GM23338 (cell line): Measurements from ENCODE around the gene DMD.

ENCODE experiments used
- CREB1 ChIP-seq: fragments of 250-450 bp; sonication (Bioruptor Pico); IDR thresholded peaks from 2 replicates; pipeline ENCODE4 v1.5.0; 2020; ENCODE audit warnings: low read depth, mild to moderate bottlenecking, moderate library complexity
- EZH2 ChIP-seq: fragments of 200-600 bp; sonication (generic); IDR thresholded peaks from one replicate; pipeline ENCODE4 v1.8.0; 2017; ENCODE audit warnings: antibody characterized with exemption, mild to moderate bottlenecking, low read depth; ENCODE audit not compliant: unreplicated experiment
- EZH2phosphoT487 ChIP-seq: fragments of 200-600 bp; sonication (generic); IDR thresholded peaks from one replicate; pipeline ENCODE4 v1.8.1; 2018; ENCODE audit warnings: antibody characterized with exemption; ENCODE audit not compliant: unreplicated experiment
- JUNB ChIP-seq: IDR thresholded peaks from one replicate; pipeline ENCODE4 v1.6.1; 2016; ENCODE audit warnings: antibody characterized with exemption; ENCODE audit not compliant: unreplicated experiment
- NANOG ChIP-seq: IDR thresholded peaks from 2 replicates; pipeline ENCODE4 v1.6.1; 2016; ENCODE audit warnings: antibody characterized with exemption, borderline replicate concordance
- POLR2AphosphoS5 ChIP-seq: IDR thresholded peaks from 2 replicates; pipeline ENCODE4 v1.6.1; 2016; ENCODE audit warnings: antibody characterized with exemption, low read depth
- STAT1 ChIP-seq: IDR thresholded peaks from one replicate; pipeline ENCODE4 v1.6.1; 2016; ENCODE audit warnings: antibody characterized with exemption; ENCODE audit not compliant: unreplicated experiment
- ZNF331 ChIP-seq: fragments of 250-450 bp; sonication (Bioruptor Pico); IDR thresholded peaks from 2 replicates; pipeline ENCODE4 v1.5.0; 2020; ENCODE audit warnings: low read depth, mild to moderate bottlenecking, moderate library complexity
- TF ChIP-seq, protein P1 (sequence below), 2 experiments: fragments of 200-600 bp in 1 of 2; sonication (generic) in 1 of 2; conservative IDR thresholded peaks; 2 replicates each; pipeline versions ENCODE4 v1.5.1 to v1.6.1; 2016 to 2017; ENCODE audit warnings: antibody characterized with exemption in 2 of 2, low read depth in 2 of 2, mild to moderate bottlenecking in 2 of 2, moderate library complexity in 1 of 2
- TF ChIP-seq, protein P2 (sequence below): IDR thresholded peaks from one replicate; pipeline ENCODE4 v1.6.1; 2018; ENCODE audit warnings: antibody characterized with exemption; ENCODE audit not compliant: unreplicated experiment
- TF ChIP-seq, protein P3 (sequence below): IDR thresholded peaks from 2 replicates; pipeline ENCODE4 v1.6.1; 2016; ENCODE audit warnings: antibody characterized with exemption

DNA sequence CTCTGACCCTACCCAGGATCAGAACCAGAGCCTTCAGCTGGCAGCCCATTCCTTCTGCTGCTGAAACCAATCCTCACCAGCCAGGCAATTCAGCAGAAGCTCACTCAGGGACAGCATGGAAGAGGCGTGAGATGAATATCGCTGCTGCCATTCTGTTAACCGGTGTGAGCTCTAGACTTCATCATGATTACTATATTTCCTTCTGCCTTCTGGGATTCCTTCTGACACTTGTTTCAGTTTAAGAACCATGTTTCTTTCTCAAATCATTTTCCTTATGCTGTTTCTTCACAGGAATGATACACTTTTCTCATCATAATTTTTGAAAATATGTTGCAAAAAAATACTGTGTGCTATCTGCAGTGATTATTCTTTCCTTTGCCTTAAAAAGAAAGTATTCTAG is 1666.2 kb downstream of the DMD start:
- TF ChIP-seq, protein P1, sequence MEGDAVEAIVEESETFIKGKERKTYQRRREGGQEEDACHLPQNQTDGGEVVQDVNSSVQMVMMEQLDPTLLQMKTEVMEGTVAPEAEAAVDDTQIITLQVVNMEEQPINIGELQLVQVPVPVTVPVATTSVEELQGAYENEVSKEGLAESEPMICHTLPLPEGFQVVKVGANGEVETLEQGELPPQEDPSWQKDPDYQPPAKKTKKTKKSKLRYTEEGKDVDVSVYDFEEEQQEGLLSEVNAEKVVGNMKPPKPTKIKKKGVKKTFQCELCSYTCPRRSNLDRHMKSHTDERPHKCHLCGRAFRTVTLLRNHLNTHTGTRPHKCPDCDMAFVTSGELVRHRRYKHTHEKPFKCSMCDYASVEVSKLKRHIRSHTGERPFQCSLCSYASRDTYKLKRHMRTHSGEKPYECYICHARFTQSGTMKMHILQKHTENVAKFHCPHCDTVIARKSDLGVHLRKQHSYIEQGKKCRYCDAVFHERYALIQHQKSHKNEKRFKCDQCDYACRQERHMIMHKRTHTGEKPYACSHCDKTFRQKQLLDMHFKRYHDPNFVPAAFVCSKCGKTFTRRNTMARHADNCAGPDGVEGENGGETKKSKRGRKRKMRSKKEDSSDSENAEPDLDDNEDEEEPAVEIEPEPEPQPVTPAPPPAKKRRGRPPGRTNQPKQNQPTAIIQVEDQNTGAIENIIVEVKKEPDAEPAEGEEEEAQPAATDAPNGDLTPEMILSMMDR (conservative IDR thresholded peaks at IDR 0.05; ENCODE audit: low read depth in 2 of 2), result no peak
- TF ChIP-seq EZH2phosphoT487 (no peak), EZH2 (no peak), POLR2AphosphoS5 (no peak), JUNB (no peak), STAT1 (no peak), CREB1 (CRISPR knock-in tag) (no peak), ZNF331 (CRISPR knock-in tag) (no peak), NANOG (no peak)
- TF ChIP-seq, protein P2, sequence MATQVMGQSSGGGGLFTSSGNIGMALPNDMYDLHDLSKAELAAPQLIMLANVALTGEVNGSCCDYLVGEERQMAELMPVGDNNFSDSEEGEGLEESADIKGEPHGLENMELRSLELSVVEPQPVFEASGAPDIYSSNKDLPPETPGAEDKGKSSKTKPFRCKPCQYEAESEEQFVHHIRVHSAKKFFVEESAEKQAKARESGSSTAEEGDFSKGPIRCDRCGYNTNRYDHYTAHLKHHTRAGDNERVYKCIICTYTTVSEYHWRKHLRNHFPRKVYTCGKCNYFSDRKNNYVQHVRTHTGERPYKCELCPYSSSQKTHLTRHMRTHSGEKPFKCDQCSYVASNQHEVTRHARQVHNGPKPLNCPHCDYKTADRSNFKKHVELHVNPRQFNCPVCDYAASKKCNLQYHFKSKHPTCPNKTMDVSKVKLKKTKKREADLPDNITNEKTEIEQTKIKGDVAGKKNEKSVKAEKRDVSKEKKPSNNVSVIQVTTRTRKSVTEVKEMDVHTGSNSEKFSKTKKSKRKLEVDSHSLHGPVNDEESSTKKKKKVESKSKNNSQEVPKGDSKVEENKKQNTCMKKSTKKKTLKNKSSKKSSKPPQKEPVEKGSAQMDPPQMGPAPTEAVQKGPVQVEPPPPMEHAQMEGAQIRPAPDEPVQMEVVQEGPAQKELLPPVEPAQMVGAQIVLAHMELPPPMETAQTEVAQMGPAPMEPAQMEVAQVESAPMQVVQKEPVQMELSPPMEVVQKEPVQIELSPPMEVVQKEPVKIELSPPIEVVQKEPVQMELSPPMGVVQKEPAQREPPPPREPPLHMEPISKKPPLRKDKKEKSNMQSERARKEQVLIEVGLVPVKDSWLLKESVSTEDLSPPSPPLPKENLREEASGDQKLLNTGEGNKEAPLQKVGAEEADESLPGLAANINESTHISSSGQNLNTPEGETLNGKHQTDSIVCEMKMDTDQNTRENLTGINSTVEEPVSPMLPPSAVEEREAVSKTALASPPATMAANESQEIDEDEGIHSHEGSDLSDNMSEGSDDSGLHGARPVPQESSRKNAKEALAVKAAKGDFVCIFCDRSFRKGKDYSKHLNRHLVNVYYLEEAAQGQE, result no peak
- TF ChIP-seq, protein P3, sequence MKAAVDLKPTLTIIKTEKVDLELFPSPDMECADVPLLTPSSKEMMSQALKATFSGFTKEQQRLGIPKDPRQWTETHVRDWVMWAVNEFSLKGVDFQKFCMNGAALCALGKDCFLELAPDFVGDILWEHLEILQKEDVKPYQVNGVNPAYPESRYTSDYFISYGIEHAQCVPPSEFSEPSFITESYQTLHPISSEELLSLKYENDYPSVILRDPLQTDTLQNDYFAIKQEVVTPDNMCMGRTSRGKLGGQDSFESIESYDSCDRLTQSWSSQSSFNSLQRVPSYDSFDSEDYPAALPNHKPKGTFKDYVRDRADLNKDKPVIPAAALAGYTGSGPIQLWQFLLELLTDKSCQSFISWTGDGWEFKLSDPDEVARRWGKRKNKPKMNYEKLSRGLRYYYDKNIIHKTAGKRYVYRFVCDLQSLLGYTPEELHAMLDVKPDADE, result no peak
